GM21528 (cell line): ENCODE results near the gene REM2.

Experiments used
- ATAC-seq: cut with Tn5 transposase; IDR thresholded peaks from one replicate; pipeline ENCODE4 v1.9.1; 2021; ENCODE audit warnings: mild to moderate bottlenecking, moderate library complexity; ENCODE audit not compliant: unreplicated experiment, low FRiP score

Gene REM2

GRCh38 chr14:22872833-22873520, 10.0 kb upstream of the REM2 start:
- ATAC-seq: no peak

- ATAC-seq: no peak
Measured at GRCh38 chr14:22875003-22875747, 7.8 kb upstream of the REM2 start.

- ATAC-seq: no peak
Measured at GRCh38 chr14:22875748-22876319, 7.2 kb upstream of the REM2 start.

GRCh38 chr14:22877000-22877501, 6.0 kb upstream of the REM2 start:
- ATAC-seq: no peak

- no peak for ATAC-seq
Measured at GRCh38 chr14:22878271-22879246, 4.5 kb upstream of the REM2 start.

GRCh38 chr14:22882064-22882463, 958 bp upstream of the REM2 start:
- no peak for ATAC-seq

GRCh38 chr14:22882529-22883172, 371 bp upstream of the REM2 start:
- no peak for ATAC-seq

GRCh38 chr14:22884076-22884737, 1.2 kb downstream of the REM2 start:
- no peak for ATAC-seq

GRCh38 chr14:22884738-22885523, 1.9 kb downstream of the REM2 start:
- no peak for ATAC-seq

GRCh38 chr14:22885975-22886374, 3.0 kb downstream of the REM2 start:
- no peak for ATAC-seq

GRCh38 chr14:22886500-22887259, 3.7 kb downstream of the REM2 start:
- ATAC-seq: peak; percentile 45

- peak; percentile 43 for ATAC-seq
Measured at GRCh38 chr14:22887260-22887989, 4.4 kb downstream of the REM2 start.

- peak; percentile 39 for ATAC-seq
Measured at GRCh38 chr14:22887990-22888378, 5.0 kb downstream of the REM2 start.

- no peak for ATAC-seq
Measured at GRCh38 chr14:22888662-22889061, 5.6 kb downstream of the REM2 start.

GRCh38 chr14:22890416-22890815, 7.4 kb downstream of the REM2 start:
- ATAC-seq: no peak

- ATAC-seq: no peak
Measured at GRCh38 chr14:22892488-22892887, 9.5 kb downstream of the REM2 start.

GRCh38 chr14:22893706-22894105, 10.7 kb downstream of the REM2 start:
- no peak for ATAC-seq
